Transverse colon (tissue), 4 donors: ENCODE measurements around the gene TSPAN12. TPM values are rescaled to one million over a fixed set of nuclear protein-coding genes. Genes with fewer than 3 reads are reported as not detected.

ENCODE experiments used
- DNase-seq: peaks from one replicate; pipeline ENCODE4 v3.0.0-alpha.2; 2019
- H3K27ac ChIP-seq, 4 donors: fragments of 200-600 bp; sonication (generic); 2 replicates each; pipeline ENCODE4 v1.5.1; 2016 to 2018; ENCODE audit warnings: inconsistent platforms in 4 of 4
- H3K27me3 ChIP-seq: fragments of 200-600 bp; sonication (generic); 2 replicates; pipeline ENCODE4 v1.5.1; 2017; ENCODE audit warnings: inconsistent platforms
- H3K36me3 ChIP-seq, 4 donors: fragments of 200-600 bp; sonication (generic); 2 replicates each; pipeline ENCODE4 v1.5.1; 2017 to 2019; ENCODE audit warnings: inconsistent platforms in 4 of 4
- H3K4me1 ChIP-seq, 4 donors: fragments of 200-600 bp; sonication (generic); 2 replicates each; pipeline ENCODE4 v1.5.1; 2017 to 2020; ENCODE audit warnings: inconsistent platforms in 4 of 4
- H3K4me3 ChIP-seq, 4 donors: fragments of 200-600 bp; sonication (generic); 1 replicate in 1 of 4; 2 replicates in 3 of 4; pipeline versions ENCODE4 v1.5.1 to v1.6.1; 2017 to 2019; ENCODE audit warnings: inconsistent platforms in 4 of 4
- H3K9me3 ChIP-seq, 2 donors: fragments of 200-600 bp; sonication (generic); 2 replicates each; pipeline ENCODE4 v1.5.1; 2017 to 2019; ENCODE audit warnings: inconsistent platforms in 2 of 2
- EP300 ChIP-seq: sonication (generic); formaldehyde crosslinking; IDR thresholded peaks from one replicate; pipeline ENCODE4 v1.6.1; 2017; ENCODE audit warnings: antibody characterized with exemption, low read depth
- POLR2A ChIP-seq: fragments of 450-650 bp; IDR thresholded peaks from one replicate; pipeline ENCODE4 v1.6.1; 2016; ENCODE audit warnings: antibody characterized with exemption, mild to moderate bottlenecking, moderate library complexity
- POLR2AphosphoS5 ChIP-seq, 3 donors: sonication (generic); formaldehyde crosslinking; IDR thresholded peaks; one replicate each; pipeline ENCODE4 v1.6.1; 2016; ENCODE audit warnings: antibody characterized with exemption in 3 of 3
- WGBS, 2 donors: methylation state at CpG; one replicate each; pipeline ENCODE4 v1.1.5; 2018; ENCODE audit warnings: low coverage in 1 of 2; 5-methylcytosine and 5-hydroxymethylcytosine counted together
- in situ Hi-C, 4 donors: fragments of 200-750 bp; cut with MboI; loops; one replicate each; pipeline versions ENCODE4 v1.15.0 to v1.15.1; 2017; ENCODE audit warnings: low sequenced_read_pairs in 3 of 4, low pct_ligation_motif_present in 1 of 4, low pct_unique_long_range_greater_than_20kb in 1 of 4
- intact Hi-C: fragments of 100-400 bp; cut with DNase I; formaldehyde crosslinking; loops from one replicate; pipeline ENCODE4 v1.15.1; 2023; ENCODE audit warnings: low total_unique reads
- total RNA-seq, 4 donors: library from RNA; depleted of rRNA; stranded (reverse); fragments of >200 nt; gene quantifications; one replicate each; pipeline ENCODE4 v1.1.0, GENCODE V29; 2016
- TF ChIP-seq, protein P1 (sequence below), 5 experiments: fragments of 200-600 bp in 3 of 5; fragments of 450-650 bp in 2 of 5; sonication (generic) in 3 of 5; IDR thresholded peaks; 1 replicate in 2 of 5; 2 replicates in 3 of 5; pipeline ENCODE4 v1.5.1; 2016 to 2017; ENCODE audit warnings: antibody characterized with exemption in 5 of 5, inconsistent platforms in 3 of 5, mild to moderate bottlenecking in 2 of 5, moderate library complexity in 1 of 5

The TSPAN12 gene
- total RNA-seq, 4 donors from 2014 or later, result 34.9 to 55.6 (median 39.5) TPM

DNA sequence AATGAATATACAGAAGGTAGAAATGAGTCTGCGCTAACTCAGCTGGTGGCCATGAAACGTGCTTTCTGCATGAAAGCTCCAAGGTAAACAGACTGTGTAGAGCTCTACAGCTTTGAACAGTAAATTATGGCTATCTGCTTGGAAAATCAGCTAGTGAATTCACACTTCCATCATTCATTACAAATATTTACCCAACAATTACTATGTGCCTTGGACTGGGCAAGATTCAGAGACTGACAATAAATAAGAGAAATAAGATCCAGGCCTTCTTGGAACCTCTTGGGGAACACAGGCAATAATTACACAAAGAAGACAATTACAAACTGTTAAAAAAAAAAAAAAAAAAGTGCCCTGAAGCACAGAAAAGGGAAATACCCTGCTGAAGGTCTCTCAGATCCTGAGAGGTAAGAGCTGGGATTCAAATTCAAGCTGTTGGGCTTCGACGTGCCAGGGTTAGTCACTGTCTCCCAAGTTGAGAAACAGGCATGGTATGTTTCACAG lies 15.8 kb downstream of the TSPAN12 start:
- in situ Hi-C loops (no loop called here), intact Hi-C loops (no loop called here)
- H3K36me3 ChIP-seq, result no peaks in the 10 kb centered on the region
- 39 to 54% methylated on average over 4 of the region's 4 CpGs for WGBS, 2 donors
- TF ChIP-seq EP300, result no peak
- TF ChIP-seq, protein P1, sequence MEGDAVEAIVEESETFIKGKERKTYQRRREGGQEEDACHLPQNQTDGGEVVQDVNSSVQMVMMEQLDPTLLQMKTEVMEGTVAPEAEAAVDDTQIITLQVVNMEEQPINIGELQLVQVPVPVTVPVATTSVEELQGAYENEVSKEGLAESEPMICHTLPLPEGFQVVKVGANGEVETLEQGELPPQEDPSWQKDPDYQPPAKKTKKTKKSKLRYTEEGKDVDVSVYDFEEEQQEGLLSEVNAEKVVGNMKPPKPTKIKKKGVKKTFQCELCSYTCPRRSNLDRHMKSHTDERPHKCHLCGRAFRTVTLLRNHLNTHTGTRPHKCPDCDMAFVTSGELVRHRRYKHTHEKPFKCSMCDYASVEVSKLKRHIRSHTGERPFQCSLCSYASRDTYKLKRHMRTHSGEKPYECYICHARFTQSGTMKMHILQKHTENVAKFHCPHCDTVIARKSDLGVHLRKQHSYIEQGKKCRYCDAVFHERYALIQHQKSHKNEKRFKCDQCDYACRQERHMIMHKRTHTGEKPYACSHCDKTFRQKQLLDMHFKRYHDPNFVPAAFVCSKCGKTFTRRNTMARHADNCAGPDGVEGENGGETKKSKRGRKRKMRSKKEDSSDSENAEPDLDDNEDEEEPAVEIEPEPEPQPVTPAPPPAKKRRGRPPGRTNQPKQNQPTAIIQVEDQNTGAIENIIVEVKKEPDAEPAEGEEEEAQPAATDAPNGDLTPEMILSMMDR (IDR thresholded peaks at IDR 0.05), result no peak
- TF ChIP-seq POLR2AphosphoS5 (IDR thresholded peaks at IDR 0.05), result no peak
- no peak for TF ChIP-seq POLR2A
- no peaks in the 10 kb centered on the region for H3K9me3 ChIP-seq
- H3K27me3 ChIP-seq, result no peaks in the 10 kb centered on the region
- peaks cover 0 to 13% (median 0%) of the 10 kb centered on the region in 4 donors for H3K4me1 ChIP-seq
- no peak overlapping the region for H3K4me3 ChIP-seq
- no peak for DNase-seq
- no peak overlapping the region for H3K27ac ChIP-seq

DNA sequence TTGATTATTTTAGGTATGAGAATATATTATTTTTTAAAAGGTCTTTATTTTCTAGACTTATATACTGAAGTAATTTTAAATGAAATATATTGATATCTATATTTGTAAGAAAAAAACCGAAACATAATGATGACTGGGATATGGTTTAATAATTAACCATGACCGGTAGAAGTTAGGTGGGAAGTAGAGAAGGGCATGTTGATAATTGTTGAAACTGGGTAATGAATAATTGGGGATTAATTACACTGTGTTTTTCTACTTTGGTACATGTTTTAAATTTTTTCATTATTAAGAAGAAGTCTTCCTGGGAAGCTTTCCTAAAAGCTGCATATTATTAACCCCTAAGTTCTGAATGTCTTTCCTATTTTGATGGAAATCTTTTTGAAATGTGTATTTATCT lies 16.3 kb downstream of the TSPAN12 start:
- TF ChIP-seq POLR2AphosphoS5 (IDR thresholded peaks at IDR 0.05) (no peak), EP300 (no peak), POLR2A (no peak)
- TF ChIP-seq, protein P1 (IDR thresholded peaks at IDR 0.05), result no peak
- intact Hi-C loops, result no loop called here
- H3K36me3 ChIP-seq, result no peaks in the 10 kb centered on the region
- H3K9me3 ChIP-seq, result no peaks in the 10 kb centered on the region
- H3K4me3 ChIP-seq, result no peak overlapping the region
- H3K27me3 ChIP-seq, result no peaks in the 10 kb centered on the region
- DNase-seq, result no peak
- in situ Hi-C loops, result no loop called here
- 60 to 71% methylated on average over 2 of the region's 2 CpGs for WGBS, 2 donors
- H3K27ac ChIP-seq, result no peak overlapping the region
- H3K4me1 ChIP-seq, result peaks cover 0 to 12% (median 0%) of the 10 kb centered on the region in 4 donors

DNA sequence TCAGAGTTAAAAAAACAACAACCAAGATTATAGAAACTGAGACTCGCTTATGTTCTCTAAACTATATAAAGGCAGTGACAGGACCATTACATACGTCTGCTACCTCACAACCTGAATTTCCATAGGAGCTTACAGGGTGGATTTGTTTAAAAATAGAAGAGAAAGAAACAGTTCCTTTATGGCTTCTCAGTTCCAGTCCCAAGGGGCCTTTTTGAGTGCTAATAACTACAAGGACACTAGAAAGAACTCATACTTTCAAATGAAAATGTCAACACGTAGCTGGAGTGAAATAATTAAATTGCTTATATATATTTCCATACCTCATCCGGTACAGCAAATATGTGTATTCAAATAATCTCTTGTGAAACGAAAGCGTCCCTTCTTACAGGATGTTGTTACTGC lies 19.7 kb downstream of the TSPAN12 start:
- WGBS, 2 donors, result 82% methylated on average over 6 of the region's 6 CpGs
- no peak overlapping the region for H3K27ac ChIP-seq

GRCh38 chr7:120837599-120837998 lies 20.3 kb downstream of the TSPAN12 start:
- Histone ChIP-seq H3K36me3 (no peaks in the 10 kb centered on the region), H3K4me1 (peaks cover 0 to 11% (median 0%) of the 10 kb centered on the region in 4 donors), H3K4me3 (no peak overlapping the region), H3K9me3 (no peaks in the 10 kb centered on the region), H3K27me3 (no peaks in the 10 kb centered on the region), H3K27ac (no peak overlapping the region)
- TF ChIP-seq, protein P1 (IDR thresholded peaks at IDR 0.05), result no peak
- TF ChIP-seq POLR2A (no peak), POLR2AphosphoS5 (IDR thresholded peaks at IDR 0.05) (no peak), EP300 (no peak)
- 90 to 100% methylated on average over 2 to 4 of the region's 4 CpGs for WGBS, 2 donors
- in situ Hi-C loops, result no loop called here
- intact Hi-C loops, result no loop called here
- DNase-seq, result no peak

More for the DNA sequence above, 19.7 kb downstream of the TSPAN12 start:
- in situ Hi-C loops (no loop called here), intact Hi-C loops (no loop called here)
- no peak overlapping the region for H3K4me3 ChIP-seq
- no peak for TF ChIP-seq POLR2A
- TF ChIP-seq EP300, result no peak
- TF ChIP-seq, protein P1 (IDR thresholded peaks at IDR 0.05), result no peak
- no peak for TF ChIP-seq POLR2AphosphoS5 (IDR thresholded peaks at IDR 0.05)
- no peak for DNase-seq
- peaks cover 0 to 12% (median 0%) of the 10 kb centered on the region in 4 donors for H3K4me1 ChIP-seq
- no peaks in the 10 kb centered on the region for H3K9me3 ChIP-seq
- no peaks in the 10 kb centered on the region for H3K36me3 ChIP-seq
- no peaks in the 10 kb centered on the region for H3K27me3 ChIP-seq
